IPS DF 6.9 (cell line): ENCODE measurements around the gene BGLAP.

Experiments used
- DNase-seq: peaks from one replicate; pipeline ENCODE4 v3.0.0-alpha.2; 2013; ENCODE audit warnings: low read depth, low spot score
- H3K27ac ChIP-seq: one replicate; pipeline ENCODE4 v1.5.1; 2013; ENCODE audit warnings: low read length, control low read depth
- H3K27me3 ChIP-seq: 2 replicates; pipeline ENCODE4 v1.6.1; 2013; ENCODE audit warnings: mild to moderate bottlenecking, low read length; ENCODE audit not compliant: control insufficient read depth, insufficient read depth
- H3K36me3 ChIP-seq: 2 replicates; pipeline ENCODE4 v1.6.1; 2013; ENCODE audit warnings: low read length; ENCODE audit not compliant: control insufficient read depth, insufficient read depth
- H3K4me1 ChIP-seq: 2 replicates; pipeline ENCODE4 v1.6.1; 2013; ENCODE audit warnings: low read length; ENCODE audit not compliant: control insufficient read depth, insufficient read depth
- H3K4me3 ChIP-seq: 2 replicates; pipeline ENCODE4 v1.5.1; 2013; ENCODE audit warnings: mild to moderate bottlenecking, low read length
- H3K9me3 ChIP-seq: 2 replicates; pipeline ENCODE4 v1.6.1; 2013; ENCODE audit warnings: low read length, inconsistent platforms; ENCODE audit not compliant: control insufficient read depth, insufficient read depth
- WGBS: extraction: QIAGEN DNeasy Blood & Tissue Kit; methylation state at CpG from one replicate; pipeline ENCODE4 v1.1.7; 2013; ENCODE audit warnings: mixed read lengths, missing lambda C conversion rate; ENCODE audit not compliant: insufficient read length, insufficient coverage; 5-methylcytosine and 5-hydroxymethylcytosine counted together

The BGLAP gene

DNA sequence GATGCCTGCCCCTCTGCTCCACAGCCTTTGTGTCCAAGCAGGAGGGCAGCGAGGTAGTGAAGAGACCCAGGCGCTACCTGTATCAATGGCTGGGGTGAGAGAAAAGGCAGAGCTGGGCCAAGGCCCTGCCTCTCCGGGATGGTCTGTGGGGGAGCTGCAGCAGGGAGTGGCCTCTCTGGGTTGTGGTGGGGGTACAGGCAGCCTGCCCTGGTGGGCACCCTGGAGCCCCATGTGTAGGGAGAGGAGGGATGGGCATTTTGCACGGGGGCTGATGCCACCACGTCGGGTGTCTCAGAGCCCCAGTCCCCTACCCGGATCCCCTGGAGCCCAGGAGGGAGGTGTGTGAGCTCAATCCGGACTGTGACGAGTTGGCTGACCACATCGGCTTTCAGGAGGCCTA is 754 bp downstream of the BGLAP start:
- Histone ChIP-seq H3K4me3 (no peak overlapping the region), H3K36me3 (peaks cover 15% of the 10 kb centered on the region; the same call in 1 of the 2 replicates), H3K9me3 (no peaks in the 10 kb centered on the region), H3K27ac (no peak overlapping the region), H3K4me1 (peaks cover 12% of the 10 kb centered on the region; the same call in 1 of the 2 replicates), H3K27me3 (no peaks in the 10 kb centered on the region)
- DNase-seq, result no peak
- no CpG with 5 or more reads among the region's 10 CpGs for WGBS

- WGBS, result no CpG with 5 or more reads among the region's 2 CpGs
- H3K27me3 ChIP-seq, result no peaks in the 10 kb centered on the region
- H3K4me3 ChIP-seq, result no peak overlapping the region
- H3K9me3 ChIP-seq, result no peaks in the 10 kb centered on the region
- no peak overlapping the region for H3K27ac ChIP-seq
- H3K4me1 ChIP-seq, result peaks cover 14% of the 10 kb centered on the region; the same call in 1 of the 2 replicates
- peaks cover 7% of the 10 kb centered on the region; the same call in 1 of the 2 replicates for H3K36me3 ChIP-seq
- DNase-seq, result no peak
Measured at GRCh38 chr1:156244126-156244525, 2.1 kb downstream of the BGLAP start.

- no peak for DNase-seq
- no peak overlapping the region for H3K27ac ChIP-seq
- H3K4me1 ChIP-seq, result peaks cover 14% of the 10 kb centered on the region; the same call in 1 of the 2 replicates
- 0 out of 2 replicates have a peak, but pooled peaks cover 5% of the 10 kb centered on the region for H3K36me3 ChIP-seq
- no peak overlapping the region for H3K4me3 ChIP-seq
- H3K27me3 ChIP-seq, result no peaks in the 10 kb centered on the region
- H3K9me3 ChIP-seq, result no peaks in the 10 kb centered on the region
- WGBS, result no CpG with 5 or more reads among the region's 17 CpGs
Measured at GRCh38 chr1:156244712-156245111, 2.7 kb downstream of the BGLAP start.

GRCh38 chr1:156245451-156246232 is 3.7 kb downstream of the BGLAP start:
- H3K4me3 ChIP-seq, result peak overlapping the region; percentile 27; the same call in 1 of the 2 replicates
- DNase-seq, result no peak
- H3K9me3 ChIP-seq, result no peaks in the 10 kb centered on the region
- peaks cover 14% of the 10 kb centered on the region for H3K36me3 ChIP-seq
- H3K27me3 ChIP-seq, result no peaks in the 10 kb centered on the region
- H3K4me1 ChIP-seq, result peaks cover 14% of the 10 kb centered on the region; the same call in 1 of the 2 replicates
- H3K27ac ChIP-seq, result no peak overlapping the region
- no CpG with 5 or more reads among the region's 69 CpGs for WGBS

DNA sequence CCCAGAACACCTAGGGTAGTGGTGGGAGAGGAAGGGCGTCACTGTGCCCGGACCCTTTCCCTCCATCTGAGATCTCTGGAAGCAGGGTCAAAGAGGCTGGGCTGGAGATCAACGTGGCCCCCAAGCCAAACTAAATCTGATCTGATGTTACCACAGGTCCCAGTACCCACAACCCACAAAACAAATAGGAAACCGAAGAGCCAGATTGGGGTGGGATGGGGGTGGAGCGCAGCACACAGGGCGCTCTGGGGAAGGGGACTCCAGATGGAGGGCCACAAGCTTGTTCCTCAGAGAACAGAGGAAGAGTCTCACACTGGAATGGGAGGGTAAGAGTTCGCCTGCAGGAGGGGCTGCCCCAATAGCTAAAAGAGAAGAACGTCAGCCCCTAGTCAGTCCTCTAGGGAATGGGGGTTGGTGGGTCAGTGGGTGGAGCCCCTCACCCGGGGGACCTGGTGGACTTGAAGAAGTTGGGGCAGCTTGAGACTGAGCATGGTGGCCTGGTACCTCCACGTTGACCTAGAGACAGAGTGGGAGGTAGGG is 4.3 kb downstream of the BGLAP start:
- Histone ChIP-seq H3K4me3 (no peak overlapping the region; the same call in 1 of the 2 replicates), H3K4me1 (peaks cover 14% of the 10 kb centered on the region; the same call in 1 of the 2 replicates)

GRCh38 chr1:156246781-156247459 is 4.9 kb downstream of the BGLAP start:
- H3K4me1 ChIP-seq, result peaks cover 14% of the 10 kb centered on the region; the same call in 1 of the 2 replicates

More for the DNA sequence above, 4.3 kb downstream of the BGLAP start:
- no peaks in the 10 kb centered on the region for H3K9me3 ChIP-seq
- no peak for DNase-seq
- WGBS, result no CpG with 5 or more reads among the region's 10 CpGs
- H3K36me3 ChIP-seq, result peaks cover 21% of the 10 kb centered on the region
- no peak overlapping the region for H3K27ac ChIP-seq
- no peaks in the 10 kb centered on the region for H3K27me3 ChIP-seq

DNA sequence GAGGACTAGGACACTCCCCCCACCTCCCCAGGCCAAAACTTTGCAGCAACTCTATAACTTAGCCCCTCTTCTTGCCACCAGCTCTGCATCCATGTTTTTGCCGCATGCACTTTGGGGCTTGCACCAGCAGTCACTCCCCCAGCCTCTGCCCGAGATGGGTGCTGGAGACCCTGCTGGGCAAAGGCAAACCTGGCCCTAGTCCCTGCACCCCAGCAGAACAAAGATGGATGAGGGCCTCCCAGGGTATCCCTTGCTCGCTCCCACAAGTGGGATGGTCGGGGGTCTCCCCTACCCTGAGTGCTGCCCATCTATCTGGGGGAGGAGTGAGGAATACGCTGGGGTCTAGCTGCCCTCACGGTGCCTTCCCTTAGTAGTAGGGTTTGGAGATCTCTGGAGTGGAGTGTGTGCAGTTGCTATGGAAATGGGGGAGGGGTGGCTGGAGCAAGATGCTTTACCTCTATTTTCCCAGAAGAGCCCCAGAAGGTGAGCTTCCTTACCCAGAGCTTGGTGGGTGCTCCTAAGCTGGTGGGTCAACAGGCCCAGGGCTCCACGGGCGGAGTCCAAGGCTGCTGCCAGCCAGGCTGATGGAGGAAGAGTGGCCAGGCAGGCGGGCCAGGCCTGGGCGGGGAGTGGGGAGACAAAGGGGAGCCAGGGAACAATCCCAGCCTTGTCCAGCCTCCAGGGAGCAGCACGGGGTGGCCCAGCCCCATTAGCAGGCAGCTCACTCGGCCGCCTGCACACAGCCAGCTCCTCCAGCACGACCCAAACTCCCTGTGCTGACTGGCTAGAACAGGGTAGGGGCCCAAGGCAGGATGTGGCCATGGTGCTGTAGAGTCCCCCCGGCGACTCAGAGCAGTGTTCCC is 5.7 kb downstream of the BGLAP start, which contains the start of gene PAQR6:
PAQR6 (minus strand) TSS at position 597 of the 863 bp plus-strand sequence. CDS start 1,325 bp downstream, outside the sequence.
- no peak within 1 kb of the TSS for H3K4me3 ChIP-seq
- no peak for DNase-seq
- H3K27me3 ChIP-seq, result no peaks in the 10 kb centered on the region
- H3K9me3 ChIP-seq, result no peaks in the 10 kb centered on the region
- no CpG with 5 or more reads among the region's 16 CpGs for WGBS
- H3K36me3 ChIP-seq, result peaks cover 32% of the 10 kb centered on the region
- no peak within 1 kb of the TSS for H3K27ac ChIP-seq
- H3K4me1 ChIP-seq, result peaks cover 14% of the 10 kb centered on the region; the same call in 1 of the 2 replicates

More at GRCh38 chr1:156246781-156247459, 4.9 kb downstream of the BGLAP start:
- Histone ChIP-seq H3K27ac (no peak overlapping the region), H3K9me3 (no peaks in the 10 kb centered on the region), H3K27me3 (no peaks in the 10 kb centered on the region), H3K4me3 (no peak overlapping the region), H3K36me3 (peaks cover 24% of the 10 kb centered on the region)
- no CpG with 5 or more reads among the region's 16 CpGs for WGBS
- no peak for DNase-seq

GRCh38 chr1:156248323-156248683 is 6.3 kb downstream of the BGLAP start:
- no peaks in the 10 kb centered on the region for H3K27me3 ChIP-seq
- no peak overlapping the region for H3K4me3 ChIP-seq
- no peaks in the 10 kb centered on the region for H3K9me3 ChIP-seq
- peaks cover 35% of the 10 kb centered on the region for H3K36me3 ChIP-seq
- WGBS, result no CpG with 5 or more reads among the region's 4 CpGs
- no peak for DNase-seq
- peaks cover 14% of the 10 kb centered on the region; the same call in 1 of the 2 replicates for H3K4me1 ChIP-seq
- H3K27ac ChIP-seq, result no peak overlapping the region

DNA sequence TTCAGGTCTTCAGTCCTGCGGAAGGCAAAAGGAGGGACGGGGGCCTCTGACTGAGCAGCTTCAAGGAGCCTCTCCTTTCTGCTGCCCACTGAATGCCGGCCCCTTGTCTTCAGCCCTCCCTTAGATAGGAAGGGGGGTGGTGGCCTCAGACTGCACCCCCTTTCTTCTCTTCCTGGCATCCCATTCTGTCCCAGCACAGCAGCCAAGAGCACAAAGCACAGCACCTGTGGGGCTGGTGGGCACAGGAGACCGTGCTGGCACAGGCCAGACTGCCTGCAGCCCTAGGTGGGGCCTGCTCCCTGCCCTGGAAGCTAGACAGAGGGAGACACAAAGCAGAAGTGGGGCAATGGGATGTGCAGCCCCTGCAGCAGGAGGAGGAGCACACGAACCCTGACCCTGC is 7.6 kb downstream of the BGLAP start:
- no CpG with 5 or more reads among the region's 5 CpGs for WGBS
- Histone ChIP-seq H3K4me3 (no peak overlapping the region), H3K9me3 (no peaks in the 10 kb centered on the region), H3K4me1 (peaks cover 14% of the 10 kb centered on the region; the same call in 1 of the 2 replicates), H3K36me3 (peaks cover 42% of the 10 kb centered on the region), H3K27me3 (no peaks in the 10 kb centered on the region), H3K27ac (no peak overlapping the region)
- no peak for DNase-seq
